GM19351 (cell line): Measurements from ENCODE around the gene NDFIP2.
"Not testable (repeated sequence)": the region's sequence is repeated elsewhere in the genome, so short reads cannot be mapped to it uniquely, and the experiment has no call there.

Experiments
- ATAC-seq: cut with Tn5 transposase; IDR thresholded peaks from one replicate; pipeline ENCODE4 v1.9.1; 2021; ENCODE audit warnings: mild to moderate bottlenecking, moderate library complexity; ENCODE audit not compliant: unreplicated experiment

The NDFIP2 gene

GRCh38 chr13:79530270-79530669 is 49.3 kb downstream of the NDFIP2 start:
- no peak for ATAC-seq

DNA sequence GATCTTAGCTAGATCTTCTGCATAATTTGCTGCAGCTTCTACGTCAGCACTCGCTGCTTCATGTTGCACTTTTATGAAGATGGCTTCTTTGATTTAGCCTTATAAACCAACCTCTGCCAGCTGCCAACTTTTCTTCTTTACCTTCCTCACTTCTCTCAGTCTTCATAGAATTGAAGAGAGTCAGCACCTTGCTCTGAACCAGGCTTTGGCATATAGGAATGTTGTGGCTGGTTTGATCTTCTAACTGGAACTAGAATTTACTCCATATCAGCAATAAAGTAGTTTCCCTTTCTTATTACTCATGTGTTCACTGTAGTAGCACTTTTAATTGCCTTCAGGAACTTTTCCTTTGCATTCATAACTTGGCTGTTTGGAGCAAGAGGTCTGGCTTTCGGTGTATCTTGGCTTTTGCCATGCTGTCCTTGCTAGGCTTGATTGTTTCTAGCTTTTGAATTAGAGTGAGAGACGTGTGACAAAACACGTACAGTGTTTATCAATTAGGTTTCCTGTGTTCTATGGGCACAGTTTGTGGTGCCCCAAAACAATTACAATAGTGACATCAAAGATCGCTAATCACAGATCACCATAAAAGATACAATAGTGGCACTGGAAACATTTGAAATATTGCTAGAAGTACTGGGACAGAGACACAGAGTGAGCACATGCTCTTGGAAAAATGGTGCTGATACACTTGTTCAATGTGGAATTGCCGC is 50.7 kb downstream of the NDFIP2 start:
- no peak for ATAC-seq

- no peak for ATAC-seq
These were observed 51.6 kb downstream of the NDFIP2 start for GRCh38 chr13:79532576-79532975.

DNA sequence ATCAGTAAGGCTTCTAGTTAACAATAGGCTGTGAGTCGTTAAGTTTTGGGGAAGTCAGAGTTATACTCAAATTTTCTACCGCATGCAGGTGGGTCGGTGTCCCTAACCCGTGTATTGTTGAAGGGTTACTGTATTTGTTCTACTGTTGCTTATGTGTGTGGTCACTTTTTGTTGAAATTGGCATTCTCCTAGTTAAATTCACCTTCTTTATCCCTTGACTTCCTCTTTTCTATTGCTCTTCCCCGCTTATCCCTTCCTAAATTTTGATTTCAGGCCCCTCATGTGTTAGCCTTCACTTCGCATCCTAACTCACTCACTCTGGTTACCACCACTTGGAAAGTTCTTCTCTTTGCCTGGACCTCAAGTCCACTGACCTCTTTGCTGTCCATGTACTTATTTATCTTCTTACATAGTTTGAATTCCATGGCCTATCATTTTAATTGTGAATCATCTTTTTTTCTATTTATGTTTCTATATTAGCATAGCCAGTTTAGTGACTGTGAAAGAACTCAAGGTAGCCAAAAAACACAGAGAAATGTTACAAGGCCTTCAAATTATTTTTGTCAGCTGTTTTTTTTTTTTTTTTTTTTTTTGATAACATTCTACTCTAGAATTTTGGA is 52.9 kb downstream of the NDFIP2 start:
- no peak for ATAC-seq

- ATAC-seq = no peak
These were observed 53.6 kb downstream of the NDFIP2 start for GRCh38 chr13:79534596-79534995.

- no peak for ATAC-seq
These were observed 57.8 kb downstream of the NDFIP2 start for GRCh38 chr13:79538757-79539156.

GRCh38 chr13:79540504-79540903 is 59.5 kb downstream of the NDFIP2 start:
- ATAC-seq = no peak

DNA sequence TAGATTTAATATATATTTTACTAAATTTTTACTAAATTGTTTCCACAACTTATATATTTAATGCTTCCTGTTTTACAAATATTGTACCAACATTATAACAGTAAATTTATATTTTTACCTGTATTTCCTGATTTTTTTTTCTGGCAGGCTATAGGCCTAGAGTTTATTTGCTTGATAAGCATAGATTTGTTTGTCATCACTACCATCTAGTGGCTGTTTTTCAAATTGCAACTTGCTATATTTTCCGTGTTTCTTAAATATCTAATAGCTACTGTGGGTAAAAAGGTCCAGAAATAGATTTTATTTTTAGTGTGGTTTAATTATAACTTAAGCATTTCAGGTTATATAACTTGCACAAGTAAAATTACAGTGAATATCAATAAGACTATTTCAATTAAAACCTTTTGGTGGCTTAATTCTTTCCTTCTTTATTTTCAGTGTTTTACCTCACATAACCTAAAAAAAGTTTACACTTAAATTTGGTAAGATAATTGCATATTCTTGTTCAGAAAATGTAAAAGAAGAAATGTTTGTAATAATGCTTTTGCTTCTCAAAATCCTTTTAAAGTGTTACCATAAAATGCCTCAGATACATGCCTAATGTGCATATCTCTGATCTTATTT is 60.6 kb downstream of the NDFIP2 start:
- peak; percentile 70 for ATAC-seq

DNA sequence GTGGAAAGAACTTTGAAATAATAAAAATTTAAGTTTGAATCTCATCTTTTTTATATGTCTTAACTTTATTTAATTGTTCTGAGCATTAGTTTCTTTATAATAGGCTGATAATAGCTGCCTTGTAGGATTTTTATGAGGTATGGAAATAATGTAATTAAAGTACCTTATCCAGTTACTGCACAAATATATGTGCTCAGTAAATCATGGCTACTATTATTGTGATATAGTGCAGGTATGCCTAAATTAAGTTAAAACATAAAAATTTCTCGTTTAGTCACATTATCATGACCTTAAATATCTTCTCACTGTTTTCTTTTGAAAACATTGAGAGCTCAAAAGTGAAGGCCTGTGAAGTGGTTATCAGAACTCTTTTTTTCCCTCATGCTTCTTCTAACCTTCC is 62.9 kb downstream of the NDFIP2 start:
- ATAC-seq = no peak

DNA sequence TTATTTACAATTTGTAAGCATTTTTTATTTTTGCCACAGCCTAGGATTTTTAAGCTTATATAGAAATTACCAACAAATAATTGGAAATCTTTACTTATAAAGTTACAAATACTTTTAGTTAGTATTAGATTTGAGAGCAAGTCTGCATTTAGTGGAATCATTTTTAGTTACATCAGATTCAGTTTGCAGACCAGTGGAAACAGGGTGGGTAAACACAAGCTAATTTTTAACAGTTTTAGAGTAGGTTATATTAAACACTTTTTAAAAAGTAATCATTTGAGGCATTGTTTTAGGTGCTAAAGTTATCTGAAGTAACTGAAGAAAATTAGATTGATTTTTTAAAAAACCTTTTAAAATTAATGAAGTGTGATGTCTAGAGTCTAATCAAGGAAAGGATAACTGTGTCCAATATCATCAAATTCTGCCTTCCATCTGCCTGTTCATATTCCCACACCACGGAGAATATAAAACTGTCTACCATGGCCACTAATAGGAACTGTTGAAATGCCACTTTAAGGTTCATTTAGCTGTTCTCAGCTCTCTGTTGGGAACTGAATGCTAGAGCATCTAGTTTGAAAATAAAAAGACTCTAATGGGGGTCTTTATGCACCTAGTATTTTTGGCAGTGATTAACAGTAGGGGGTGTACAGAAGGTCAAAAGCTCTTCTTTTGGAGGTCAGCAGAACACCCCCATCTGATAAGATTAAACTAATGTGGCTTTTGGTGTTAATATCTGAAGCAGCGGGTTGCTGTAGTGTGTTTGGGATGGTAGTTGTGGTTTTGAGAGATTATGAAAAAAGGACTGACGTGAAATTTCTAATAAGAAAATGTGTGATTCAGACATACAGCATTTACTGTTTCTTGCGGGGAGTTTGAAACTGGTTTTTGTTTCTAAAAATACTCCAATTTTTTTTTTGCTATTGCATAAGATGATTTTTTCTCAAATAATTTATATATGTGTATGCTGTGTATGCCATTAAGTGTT is 66.5 kb downstream of the NDFIP2 start:
- ATAC-seq = no peak

DNA sequence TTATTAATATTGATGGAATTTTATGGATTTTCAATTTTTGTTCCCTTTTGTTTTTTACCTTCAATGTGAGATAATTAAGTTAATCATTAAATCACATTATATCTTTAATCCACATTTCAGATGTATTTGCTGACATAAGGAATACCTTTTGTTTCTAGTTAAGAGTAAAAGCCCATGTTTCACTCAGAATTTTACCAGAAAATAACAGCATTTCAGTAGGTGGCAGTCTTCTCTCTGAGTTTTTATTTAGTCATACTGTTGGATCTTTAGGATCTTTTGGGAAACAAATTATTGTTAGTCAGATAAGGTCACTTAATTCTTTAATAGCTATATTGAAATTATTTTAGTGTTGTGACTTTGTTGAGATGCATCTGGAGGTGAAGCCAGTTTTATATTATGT is 67.9 kb downstream of the NDFIP2 start:
- no peak for ATAC-seq

- no peak for ATAC-seq
These were observed 68.6 kb downstream of the NDFIP2 start for GRCh38 chr13:79549355-79550106.

- ATAC-seq = no peak
These were observed 76.7 kb downstream of the NDFIP2 start for GRCh38 chr13:79557666-79558065.

- no peak for ATAC-seq
These were observed 80.0 kb downstream of the NDFIP2 start for GRCh38 chr13:79560954-79561353.

GRCh38 chr13:79562557-79562956 is 81.6 kb downstream of the NDFIP2 start:
- ATAC-seq = no peak

- ATAC-seq = no peak
These were observed 85.2 kb downstream of the NDFIP2 start for GRCh38 chr13:79566118-79566517.

GRCh38 chr13:79571147-79571546 is 90.2 kb downstream of the NDFIP2 start:
- ATAC-seq = no peak

DNA sequence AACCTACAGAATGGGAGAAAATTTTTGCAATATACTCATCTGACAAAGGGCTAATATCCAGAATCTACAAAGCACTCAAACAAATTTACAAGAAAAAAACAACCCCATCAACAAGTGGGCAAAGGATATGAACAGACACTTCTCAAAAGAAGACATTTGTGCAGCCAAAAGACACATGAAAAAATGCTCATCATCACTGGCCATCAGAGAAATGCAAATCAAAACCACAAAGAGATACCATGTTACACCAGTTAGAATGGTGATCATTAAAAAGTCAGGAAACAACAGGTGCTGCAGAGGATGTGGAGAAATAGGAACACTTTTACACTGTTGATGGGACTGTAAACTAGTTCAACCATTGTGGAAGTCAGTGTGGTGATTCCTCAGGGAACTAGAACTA is 92.9 kb downstream of the NDFIP2 start:
- ATAC-seq = not testable (repeated sequence)

- ATAC-seq = no peak
These were observed 100.9 kb downstream of the NDFIP2 start for GRCh38 chr13:79581870-79582315.

DNA sequence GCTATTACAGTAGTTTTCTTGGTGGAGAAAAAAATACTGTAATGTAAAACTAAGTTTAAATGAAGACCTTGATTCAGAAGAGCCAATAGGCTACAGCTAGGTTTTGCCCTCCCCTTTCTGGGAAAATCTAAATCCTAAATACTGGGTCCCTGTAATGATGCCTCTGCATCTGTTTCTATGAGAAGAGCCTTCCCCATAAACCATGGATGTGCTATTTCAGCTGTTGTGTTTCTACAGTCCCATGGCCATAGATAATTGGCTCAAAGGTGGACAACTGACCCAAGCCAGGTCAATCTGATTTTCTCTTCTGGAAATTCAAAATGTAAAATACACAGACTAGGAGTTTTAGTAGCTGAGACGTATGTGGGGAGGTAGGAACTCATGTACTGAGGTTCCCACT is 101.9 kb downstream of the NDFIP2 start:
- ATAC-seq = no peak
